ENCODE measurements around the gene KRT80.

Gene KRT80

DNA sequence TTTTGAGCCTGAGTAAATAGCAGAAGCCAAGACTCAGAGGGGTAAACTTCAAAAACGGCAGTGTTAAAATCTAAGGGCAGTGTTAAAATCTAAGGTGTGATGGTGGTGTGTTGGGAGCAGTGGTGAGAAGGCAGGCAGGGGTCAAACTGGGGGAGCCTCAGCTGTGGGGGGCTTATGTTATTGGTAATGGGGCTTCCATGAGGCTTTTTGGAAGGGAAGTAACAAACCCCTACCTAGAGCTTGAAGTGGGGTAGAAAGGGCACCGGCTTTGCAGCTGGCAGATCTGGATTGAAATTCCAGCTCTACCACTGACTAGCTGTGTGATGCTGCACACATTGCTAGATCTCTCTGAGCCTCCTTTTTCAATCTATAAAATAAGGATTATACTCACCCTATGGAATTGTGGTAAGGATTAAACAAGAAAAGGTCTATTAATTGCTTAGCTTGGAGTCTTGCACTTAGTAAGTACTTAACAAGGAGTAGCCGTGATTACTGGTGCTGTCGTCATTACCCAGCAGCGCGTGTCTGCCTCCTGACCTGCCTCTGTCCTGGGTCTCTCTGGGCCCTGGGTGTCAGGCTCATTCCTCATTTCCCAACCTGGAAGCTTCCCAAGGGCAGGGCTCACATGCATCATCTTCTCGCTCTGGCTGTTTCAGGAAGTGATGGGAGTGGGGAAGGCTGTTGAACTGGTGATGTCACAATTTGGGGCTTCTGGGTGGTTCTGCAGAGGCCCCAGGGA is 18.5 kb upstream of the KRT80 start:
- no peak for DNase-seq

DNA sequence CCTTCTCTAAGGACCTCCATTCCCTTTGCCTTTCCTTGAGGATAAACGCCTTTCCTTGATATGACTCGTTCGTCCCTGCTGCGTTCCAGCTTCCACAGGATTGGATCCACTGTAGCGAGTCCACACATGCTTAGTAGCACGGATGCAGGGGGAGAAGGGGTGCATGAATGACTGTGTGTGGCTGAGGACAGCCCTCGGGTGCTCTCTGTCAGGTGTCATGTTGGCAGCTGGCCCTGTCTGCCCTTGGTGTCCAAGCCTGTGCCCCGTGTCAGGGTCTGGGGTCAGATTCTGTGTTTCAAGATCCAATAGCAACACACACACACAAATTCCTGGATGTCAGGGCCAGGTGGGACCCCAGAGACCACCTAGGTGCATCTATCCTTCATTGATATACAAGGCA is 17.5 kb upstream of the KRT80 start:
- no peak for DNase-seq

DNA sequence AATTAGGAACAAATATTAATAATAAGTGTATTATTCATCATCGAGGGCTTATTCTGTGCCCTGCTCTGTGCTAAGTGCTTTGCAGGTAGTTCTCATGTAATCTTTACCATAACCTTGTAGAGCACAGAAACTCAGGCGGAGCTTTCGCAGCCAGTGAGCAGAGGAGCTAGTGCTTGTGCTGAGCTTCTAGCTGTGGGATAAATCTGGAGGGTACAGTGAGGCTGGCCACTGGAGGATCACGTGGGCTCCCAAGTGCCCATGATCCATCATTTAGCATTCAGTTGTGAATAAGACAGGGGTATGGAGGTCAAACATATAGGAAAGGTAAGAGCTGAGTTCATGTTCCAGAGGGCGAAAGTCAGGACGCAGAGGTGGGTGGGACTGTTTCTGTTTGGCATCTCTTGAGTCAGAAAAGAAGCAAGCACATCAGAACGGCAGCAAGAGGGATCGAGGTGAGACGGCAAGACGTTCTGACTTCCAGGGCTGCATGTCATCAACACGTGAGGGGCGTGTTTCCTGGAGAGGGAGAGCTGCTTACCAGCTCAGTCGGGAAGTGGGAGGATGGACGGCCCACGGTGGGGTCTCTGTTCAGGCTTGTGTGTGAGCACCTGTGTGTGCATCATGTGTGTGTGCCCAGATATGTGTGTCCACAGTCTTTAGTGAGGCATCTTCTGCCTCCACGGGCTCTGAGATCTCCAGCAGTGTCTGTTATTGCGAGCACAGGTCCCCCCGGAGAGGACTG is 16.8 kb upstream of the KRT80 start:
- no peak for DNase-seq

DNA sequence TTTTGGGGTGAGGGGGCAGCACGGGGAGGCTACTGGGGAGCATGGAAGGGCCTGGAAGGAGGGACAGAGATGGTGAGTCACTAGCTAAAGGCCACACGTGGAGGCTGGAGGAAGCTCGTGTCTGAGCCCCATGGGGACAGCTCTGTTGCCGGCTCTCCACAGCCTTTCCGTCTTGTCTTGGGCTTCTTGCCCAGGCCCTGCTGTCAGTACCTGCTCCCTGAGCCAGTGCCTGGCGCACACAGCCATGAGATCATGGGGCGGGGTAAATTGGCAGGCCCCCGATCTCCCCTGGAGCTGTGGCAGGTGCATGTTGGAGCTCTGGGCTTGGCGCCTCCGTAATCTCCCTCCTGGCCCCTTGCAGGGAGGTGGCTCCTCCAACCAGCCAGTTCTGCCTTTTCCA is 16.1 kb upstream of the KRT80 start:
- DNase-seq, result no peak

DNA sequence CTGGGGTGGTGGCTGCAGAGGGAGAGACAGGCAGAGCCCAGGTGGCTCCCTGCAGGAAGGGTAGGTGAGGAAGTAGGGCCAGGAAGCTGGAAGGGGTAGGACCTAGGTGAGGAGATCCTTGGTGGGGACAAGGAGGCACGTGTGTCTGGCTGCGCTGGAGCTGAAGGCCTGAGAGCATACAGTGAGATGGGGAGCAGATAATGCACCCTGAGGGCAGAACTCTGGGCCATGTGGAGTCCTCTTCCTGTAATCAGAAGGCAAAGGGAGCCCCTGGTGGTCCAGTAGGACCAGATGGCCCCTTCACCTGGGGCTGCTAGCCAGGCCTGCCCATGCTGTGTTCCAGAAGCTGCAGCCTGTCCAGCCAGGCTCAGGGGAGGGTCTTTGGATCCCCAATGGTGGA is 15.3 kb upstream of the KRT80 start:
- no peak for DNase-seq

DNA sequence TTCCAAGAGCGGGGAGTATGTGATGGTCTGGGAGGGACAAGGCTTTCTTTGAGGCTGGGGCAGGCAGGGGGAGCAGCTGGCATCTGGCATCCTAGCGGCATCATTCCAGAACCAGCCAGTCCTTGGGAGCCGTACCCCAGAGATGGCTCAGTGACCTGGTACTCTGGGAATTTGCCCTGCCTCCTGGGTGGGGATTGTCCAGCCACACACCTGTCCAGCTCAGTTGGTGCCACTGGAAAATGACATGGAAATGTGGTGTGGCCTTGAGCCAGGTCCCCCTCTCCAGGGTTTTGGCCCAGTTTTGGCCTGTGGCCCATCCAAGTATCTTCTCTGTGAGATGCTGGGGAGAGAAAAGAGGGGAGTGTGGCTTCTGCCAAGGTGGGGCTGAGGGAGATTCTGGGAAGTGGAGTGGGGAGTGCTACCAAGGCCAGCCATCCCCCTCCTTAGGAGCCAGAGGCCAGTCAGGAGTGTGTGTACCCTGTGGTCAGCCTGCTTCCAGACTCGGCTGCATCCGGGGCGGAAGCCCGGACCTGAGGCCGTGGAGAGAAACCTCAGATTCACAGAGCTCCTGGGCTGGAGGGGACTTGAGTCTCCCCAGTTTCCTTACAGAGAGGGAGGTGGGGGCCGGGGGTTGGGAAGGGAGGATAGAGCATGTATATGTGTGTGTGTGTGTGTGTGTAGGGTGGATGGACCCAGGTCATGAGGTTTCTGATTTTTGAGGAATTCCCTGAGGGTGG is 14.7 kb upstream of the KRT80 start:
- no peak for DNase-seq

DNA sequence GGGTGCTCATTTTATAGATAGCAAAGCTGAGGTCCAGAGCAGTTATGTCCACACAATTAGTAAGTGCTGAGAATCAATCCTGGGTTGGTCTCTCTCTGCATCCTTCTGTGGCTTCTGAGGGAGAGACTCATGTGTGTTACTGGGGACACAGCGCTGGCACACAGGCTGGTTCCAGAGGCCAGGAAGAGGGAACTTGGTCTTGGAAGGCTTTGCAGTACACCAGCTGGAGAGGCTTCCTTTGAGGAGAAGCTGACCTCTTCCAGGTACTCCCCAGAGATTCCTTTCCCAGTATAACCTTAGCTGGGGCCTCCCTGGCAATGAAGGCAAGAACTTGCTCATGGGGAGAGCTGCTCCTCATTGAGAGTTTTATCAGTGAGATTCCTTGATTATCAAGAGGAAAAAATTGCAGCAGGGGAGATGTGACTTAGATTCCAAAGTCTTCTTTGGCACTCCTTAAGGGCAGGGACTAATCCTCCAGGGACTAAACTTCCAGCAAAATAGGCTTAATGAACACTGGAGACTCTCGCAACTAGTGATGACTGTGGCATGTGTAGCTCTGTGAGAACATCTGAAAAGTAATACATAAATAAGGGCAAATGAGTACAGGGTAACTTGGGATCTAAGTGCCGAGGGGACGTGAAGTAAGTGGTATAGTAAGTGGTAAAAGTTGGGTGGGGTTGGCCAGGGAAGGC is 13.9 kb upstream of the KRT80 start:
- DNase-seq, result no peak

DNA sequence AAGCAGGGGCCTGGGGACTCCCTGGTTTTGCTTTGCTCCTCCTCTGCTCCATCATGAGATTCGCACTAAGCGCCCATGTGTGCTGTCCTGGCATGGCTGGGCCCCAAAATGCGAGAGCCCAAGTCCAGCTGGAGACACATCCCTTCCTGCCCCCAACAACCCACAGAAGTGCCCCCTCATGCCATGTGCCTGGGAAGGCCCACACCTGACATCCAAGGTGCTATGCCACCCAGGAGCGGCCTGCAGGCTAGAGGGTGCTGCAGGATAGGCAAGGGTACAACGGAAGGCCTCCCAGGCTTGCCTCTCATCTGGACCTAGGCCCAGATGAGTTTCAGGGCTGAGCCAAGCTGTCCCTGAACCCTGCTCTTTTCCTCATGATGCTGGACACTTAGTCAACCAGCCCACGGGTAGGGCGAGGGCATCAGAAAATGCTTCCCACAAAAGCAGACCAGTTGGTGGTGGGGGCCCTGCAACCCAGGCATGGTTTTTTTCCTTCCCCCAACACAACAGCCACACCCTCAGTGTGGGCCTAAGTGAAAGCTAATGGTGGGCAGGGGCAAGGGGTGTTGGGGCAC is 13.2 kb upstream of the KRT80 start:
- DNase-seq, result no peak

DNA sequence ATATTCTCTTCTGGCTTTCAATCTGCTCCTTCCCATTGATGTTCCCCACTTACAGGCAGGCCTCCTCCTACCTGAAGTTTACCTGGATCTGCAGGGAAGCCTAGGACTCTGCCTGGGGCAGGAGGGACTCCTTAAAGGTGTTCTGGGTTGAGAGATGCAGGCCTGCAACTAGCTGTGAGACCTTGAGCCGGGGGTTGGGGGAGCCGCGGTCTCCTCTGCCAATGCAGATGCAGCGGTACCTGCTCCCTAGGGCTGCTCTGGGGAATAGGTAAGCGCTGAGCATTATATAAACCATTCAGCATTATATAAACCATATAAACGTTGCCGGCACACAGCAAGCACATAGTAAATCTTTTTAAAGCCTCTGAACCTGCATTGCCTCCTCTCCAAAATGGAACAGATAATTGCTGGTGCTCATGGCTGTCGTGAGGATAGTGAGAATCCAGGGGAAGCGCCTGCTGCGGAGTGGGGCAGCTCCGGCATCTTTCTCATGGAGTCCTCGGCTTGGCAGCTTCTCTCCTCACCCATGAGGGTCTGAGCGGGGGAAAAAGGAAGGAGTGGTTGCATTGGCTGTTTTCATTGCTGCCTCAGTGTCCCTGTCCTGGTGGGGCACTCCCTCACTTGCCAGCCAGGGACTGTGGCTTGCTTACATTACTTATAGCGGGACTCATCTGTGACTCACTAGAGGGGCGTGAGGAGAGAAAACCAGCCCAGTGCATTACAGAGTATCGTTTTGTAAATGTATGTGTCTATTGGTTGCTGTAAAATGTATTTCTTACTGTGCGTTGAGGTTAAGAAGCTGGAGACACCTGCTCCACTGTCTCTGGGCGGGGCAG is 12.5 kb upstream of the KRT80 start:
- no peak for DNase-seq

DNA sequence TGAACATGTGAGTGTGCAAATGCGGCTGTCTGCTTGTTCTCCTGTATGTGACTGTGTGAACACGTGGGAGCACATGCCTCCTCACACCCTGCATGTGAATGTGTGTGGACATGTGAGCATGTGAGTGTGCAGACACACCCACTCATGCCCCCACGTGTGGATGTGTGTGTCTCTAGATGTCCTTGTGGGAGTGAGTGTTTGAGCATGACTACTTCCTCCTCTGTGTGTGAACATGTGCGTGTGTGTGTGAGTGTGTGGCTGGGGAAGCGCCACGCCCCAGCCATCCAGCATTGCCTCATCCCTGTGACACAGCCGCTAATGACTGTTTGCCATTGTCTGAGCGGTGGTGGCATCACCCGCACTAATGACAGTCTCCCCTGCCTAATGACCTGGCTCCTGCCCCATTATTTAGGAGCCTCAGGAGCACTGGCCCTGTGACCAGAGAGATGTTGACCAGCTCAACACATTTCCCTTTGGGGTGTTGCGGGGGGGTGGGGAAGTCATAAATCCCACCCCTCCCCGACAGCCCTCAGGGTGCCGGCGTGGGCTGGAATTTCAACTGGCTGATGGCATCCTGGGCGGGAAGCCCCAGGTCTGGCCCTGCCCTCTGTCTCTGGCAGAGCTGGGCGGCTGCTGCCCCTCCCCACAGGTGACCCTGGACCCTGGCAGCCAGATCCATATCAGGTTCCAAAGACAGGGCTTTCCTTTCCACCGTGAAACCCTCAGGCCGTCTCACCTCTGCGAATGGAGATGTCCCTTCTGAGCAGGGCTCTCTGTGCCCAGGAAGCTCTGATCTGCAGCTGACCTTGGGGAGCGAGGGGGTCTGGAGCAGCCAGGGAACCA is 11.5 kb upstream of the KRT80 start:
- no peak for DNase-seq

DNA sequence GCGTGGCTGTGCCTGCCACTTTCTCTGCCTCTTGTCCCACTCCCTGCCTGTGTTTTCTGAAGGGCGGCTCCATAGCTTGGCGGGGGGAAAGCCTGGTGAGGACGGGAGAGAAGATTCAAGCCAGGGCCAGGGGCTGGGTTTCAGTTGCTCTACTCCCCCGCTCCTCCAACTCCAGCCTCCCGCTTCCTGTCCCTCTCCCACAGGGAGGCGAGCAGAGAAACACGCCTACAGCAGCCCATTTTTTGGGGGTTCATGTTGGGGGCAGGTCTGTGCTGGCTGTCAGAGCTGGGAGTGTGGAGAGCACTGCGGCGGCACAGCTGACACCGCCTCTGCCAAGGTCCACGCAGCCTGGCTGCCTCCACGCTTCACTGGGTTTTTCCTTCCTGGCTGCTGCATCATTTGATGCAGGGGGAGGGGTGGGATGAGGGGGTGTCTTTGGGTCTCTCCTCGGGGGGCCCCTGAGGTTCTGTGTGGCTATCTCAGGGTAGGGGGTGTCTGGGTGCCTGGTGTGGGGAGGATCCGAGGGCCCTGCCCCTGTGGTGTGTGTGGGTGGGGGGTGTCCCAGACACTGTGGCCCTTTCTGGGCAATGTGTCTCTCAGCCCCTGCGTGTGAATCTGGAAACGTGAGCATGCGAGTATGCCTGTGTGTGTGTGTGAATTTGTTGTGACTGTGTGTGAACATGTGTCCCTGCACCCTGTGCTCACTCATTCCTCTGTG is 10.7 kb upstream of the KRT80 start:
- DNase-seq, result no peak

DNA sequence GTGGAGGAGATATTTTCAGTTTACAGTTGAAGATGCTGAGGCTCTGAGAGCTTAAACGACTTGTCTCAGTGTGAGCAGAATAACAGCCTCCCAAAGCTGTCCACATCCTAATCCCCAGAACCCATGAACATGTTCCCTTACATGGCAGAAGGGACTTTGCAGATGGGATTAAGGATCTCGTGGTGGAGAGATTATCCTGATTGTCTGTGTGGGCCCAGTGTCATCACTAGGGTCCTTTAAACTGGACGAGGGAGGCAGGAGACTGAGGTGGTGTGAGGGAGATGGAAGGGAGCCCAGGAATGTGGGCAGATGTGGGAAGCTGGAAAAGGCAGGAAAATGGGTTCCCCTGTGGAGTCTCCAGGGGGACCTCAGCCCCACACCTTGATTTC is 9.6 kb upstream of the KRT80 start:
- DNase-seq, result no peak

DNA sequence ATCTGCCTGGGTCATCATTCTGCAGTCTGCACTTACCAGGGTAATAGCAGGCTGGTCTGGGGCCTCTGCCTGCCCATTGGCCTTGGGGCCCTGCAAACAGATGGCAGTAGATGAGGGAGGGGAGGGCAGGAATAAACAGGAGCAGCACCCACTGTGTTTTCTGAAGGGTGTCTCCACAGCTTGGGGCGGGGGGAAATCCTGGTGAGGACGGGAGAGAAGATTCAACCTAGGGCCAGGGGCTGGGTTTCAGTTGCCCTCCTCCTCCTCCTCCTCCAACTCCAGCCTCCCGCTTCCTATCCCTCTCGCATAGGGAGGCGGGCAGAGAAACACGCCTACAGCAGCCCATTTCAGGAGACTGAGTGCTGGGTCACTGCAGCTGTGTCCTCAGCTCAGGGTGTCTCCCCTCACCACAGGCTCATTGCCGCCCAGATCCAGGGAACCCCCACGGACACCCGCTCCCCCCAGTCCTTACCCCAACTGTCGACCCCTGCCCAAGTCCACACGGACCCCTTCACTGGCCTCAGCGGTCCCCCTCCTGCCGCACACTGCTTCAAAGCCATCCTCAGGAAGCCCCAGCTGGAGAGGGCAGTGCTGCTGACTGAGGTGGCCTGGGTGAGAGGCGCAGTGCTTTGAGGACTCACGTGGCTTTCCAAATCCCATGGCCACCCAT is 9.1 kb upstream of the KRT80 start:
- DNase-seq, result no peak

DNA sequence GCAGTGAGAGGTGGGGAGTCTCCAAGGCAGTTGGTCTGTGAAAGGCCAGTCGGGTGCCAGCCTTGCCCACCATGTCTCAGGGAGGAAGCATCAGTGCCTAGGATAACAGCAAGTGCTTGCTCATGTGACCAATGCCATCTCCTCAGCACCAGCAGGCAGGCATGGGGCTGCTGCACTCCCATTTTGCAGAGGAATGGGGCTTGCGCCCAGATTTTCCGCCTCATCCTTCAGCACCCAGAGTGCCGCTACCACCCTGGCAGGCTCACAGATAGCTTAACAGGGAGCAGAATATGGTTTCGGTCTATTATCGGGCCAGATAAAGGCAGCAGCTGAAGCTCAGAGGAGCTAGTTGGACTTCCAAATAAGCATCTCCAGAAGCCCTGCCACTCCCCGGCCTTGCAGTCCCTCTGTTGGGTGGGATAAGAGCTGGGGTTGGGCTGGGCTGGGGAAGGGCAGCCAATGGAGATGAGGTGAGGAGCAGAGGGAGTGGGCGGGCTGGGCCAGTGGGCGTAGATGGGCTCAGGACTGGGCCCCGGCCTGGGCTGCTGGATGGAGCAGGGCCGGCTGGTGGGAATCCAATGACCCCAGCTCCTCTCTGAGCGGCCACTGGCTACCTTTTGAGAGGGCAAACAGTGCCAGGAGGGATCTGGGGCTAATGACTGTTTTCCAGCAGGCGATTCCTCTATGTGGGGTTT is 8.4 kb upstream of the KRT80 start:
- no peak for DNase-seq

DNA sequence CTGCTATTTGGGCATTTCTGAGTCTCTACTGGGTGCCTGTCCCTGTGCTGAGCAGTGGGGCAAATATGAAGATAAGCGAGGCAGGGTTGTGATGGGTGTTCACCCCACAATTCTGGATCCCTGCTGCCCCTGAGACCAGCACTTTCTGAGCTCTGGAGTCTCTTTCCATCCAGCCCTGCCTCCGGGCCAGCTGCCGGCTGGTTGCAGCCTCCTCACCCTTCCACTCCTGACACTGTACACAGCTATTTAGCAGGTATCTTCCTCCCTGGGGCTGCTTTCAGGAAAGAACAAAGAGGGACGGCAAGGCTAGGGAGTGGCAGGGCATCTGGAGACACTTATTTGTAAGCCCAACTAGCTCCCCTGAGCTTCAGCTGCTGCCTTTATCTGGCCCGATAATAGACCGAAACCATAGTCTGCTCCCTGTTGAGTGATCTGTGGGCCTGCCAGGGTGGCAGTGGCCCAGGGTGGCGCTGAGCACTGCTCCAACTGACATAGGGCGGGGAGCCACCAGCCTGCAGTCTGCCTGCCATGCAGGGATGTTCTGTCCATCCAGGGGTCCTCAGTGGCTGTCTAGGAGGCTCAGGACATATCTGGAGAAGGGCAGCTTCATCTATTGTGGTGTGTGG is 7.6 kb upstream of the KRT80 start:
- no peak for DNase-seq

DNA sequence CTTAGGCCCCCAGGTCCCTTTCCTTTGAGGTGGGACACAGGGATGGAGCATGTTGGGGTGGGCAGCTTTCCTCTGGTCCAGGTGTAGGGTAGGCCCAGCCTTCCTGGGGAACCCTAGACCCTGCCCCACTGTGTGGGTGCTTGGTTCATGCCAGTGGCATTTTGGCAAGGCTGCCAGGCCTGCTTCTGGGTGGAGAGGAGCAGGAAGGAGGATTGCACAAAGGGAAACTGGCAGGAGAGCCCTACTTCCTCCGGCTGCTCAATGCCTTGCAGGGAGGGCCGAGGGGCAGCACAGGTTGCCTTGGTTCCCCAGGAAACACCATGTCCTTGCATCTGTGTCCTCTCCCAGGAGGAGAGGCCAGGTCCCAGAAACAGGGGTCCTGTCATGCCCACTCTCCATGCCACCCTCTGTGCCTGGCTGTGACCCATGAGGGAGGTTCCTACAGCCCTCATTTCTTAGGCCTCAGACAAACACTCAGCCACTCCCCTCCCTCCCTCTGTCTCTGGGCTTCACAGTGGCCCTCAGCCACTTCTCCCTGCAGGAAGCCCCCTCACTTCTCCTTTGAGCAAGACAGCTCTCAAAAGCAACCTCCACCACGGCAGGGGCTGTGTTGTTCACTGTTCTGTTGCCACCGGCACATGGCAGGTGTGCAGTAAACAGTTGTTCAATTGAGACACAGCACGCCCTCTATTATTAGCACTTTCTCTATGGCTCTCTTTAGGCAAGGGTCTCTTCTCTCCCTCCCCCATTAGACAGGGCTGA is 6.8 kb upstream of the KRT80 start:
- no peak for DNase-seq

DNA sequence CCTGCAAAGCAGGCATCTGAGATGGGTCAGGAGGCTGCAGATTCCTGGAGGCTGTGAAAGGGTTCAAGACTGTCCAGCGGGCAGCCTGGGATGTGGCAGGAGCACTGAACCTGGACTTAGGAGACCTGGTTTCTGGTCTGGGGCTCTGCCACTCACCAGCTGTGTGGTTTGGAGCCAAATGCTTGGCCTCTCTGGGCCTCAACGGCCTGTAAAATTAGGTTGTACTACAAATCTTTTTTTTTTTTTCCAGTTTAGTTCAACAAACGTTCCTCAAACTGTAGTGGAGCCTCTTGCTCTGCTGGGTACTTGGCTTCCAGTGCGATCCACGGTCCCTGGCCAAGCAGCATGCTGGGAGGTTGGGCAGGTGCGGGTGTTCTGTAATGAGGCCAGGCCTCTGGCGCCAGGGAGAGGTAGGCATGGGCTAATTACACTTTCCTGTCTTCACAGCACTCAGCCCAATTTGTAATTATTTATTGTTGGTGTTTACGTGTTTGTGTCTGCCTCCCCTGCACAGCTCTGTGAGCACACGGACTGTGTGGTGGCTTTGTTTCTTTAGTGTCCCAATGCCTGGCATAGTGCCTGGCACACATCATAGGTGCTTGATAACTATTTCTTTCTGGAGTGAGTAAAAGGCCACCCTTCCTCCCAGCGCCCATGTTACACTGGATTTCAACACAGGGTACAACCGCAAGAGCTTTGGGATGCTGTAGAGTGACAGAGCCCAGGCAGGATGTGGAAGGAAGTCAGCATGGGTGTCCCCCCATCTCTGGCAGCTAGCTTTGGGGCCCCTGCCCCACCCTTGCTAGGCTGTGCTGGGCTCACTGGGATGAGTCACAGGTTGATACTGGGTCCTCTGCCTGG is 5.8 kb upstream of the KRT80 start:
- peak in 1 of 2 experiments; percentile 28 for DNase-seq

Measured in SW 1271 (cell line).